Measurements from ENCODE around the gene STEAP3.
A peak's percentile ranks its signal among the peaks of the same experiment; 100 is the strongest.

The STEAP3 gene

DNA sequence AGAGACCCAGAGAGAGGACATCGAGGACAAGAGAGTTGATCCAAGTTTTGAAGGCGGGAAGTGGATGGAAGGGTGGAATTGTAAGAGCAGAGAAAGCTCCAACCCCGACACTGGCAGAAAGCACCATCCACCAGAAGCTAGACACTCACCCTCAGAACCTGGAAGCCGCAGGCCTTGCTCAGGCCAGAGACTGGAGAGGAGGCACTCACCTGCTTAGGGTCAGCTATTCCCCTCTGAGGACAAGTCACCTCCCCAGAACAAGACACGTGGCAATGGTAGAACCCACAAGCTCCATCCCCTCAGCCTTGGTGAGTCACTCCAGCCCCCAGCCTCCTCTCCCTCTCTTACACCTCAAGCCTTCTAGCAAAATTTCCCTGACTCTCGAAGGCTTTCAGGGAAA, 64.9 kb downstream of the STEAP3 start:
- Histone ChIP-seq H3K9ac (ENCODE audit: low read length in 2 of 2) (peak overlapping the region in 1 of 2 donors; percentile 47), H3K9me3 (ENCODE audit: control insufficient read depth in 2 of 2, low read length in 2 of 2) (no peaks in the 10 kb centered on the region), H3K36me3 (ENCODE audit: control insufficient read depth in 2 of 2, insufficient read depth in 2 of 2, low read length in 2 of 2) (peaks cover 0 to 5% of the 10 kb centered on the region in 2 donors), H3K4me1 (ENCODE audit: control insufficient read depth, insufficient read depth, low read length) (peaks cover 18% of the 10 kb centered on the region), H3K4me3 (ENCODE audit: low read length in 2 of 2) (no peak overlapping the region), H3K27ac (ENCODE audit: low read length) (peak overlapping the region; percentile 80), H3K27me3 (ENCODE audit: control insufficient read depth in 1 of 2, insufficient read depth in 2 of 2, low read length in 2 of 2) (no peaks in the 10 kb centered on the region)

GRCh38 chr2:119289093-119289492, 65.5 kb downstream of the STEAP3 start:
- Histone ChIP-seq H3K4me1 (ENCODE audit: control insufficient read depth, insufficient read depth, low read length) (peaks cover 18% of the 10 kb centered on the region), H3K27me3 (ENCODE audit: control insufficient read depth in 1 of 2, insufficient read depth in 2 of 2, low read length in 2 of 2) (no peaks in the 10 kb centered on the region), H3K9me3 (ENCODE audit: control insufficient read depth in 2 of 2, low read length in 2 of 2) (no peaks in the 10 kb centered on the region), H3K9ac (ENCODE audit: low read length in 2 of 2) (peak overlapping the region in 1 of 2 donors; percentile 47), H3K4me3 (ENCODE audit: low read length in 2 of 2) (no peak overlapping the region), H3K36me3 (ENCODE audit: control insufficient read depth in 2 of 2, insufficient read depth in 2 of 2, low read length in 2 of 2) (peaks cover 0 to 6% of the 10 kb centered on the region in 2 donors), H3K27ac (ENCODE audit: low read length) (peak overlapping the region; percentile 80)

DNA sequence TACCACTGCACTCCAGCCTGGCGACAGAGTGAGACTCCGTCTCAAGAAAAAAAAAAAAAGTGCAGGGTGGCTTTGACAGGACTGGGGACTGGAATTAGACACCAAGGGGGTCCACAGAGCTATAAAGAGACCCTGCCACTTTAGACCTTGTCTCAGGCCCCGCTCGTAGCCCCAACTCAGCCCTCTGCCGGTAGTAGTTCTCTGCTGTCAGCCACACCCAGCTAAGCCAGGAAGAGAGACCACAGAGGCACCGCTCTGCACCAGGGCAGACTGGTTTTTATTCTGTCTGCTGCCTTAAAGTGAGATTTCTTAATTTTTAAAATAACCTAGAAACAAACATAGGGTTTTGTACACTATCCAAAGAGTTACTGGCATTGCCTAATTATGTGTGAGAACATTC, 66.0 kb downstream of the STEAP3 start:
- H3K27ac ChIP-seq (ENCODE audit: low read length): no peak overlapping the region
- H3K4me3 ChIP-seq (ENCODE audit: low read length in 2 of 2): no peak overlapping the region
- H3K9me3 ChIP-seq (ENCODE audit: control insufficient read depth in 2 of 2, low read length in 2 of 2): no peaks in the 10 kb centered on the region
- H3K9ac ChIP-seq (ENCODE audit: low read length in 2 of 2): no peak overlapping the region
- peaks cover 0 to 7% of the 10 kb centered on the region in 2 donors for H3K36me3 ChIP-seq (ENCODE audit: control insufficient read depth in 2 of 2, insufficient read depth in 2 of 2, low read length in 2 of 2)
- H3K27me3 ChIP-seq (ENCODE audit: control insufficient read depth in 1 of 2, insufficient read depth in 2 of 2, low read length in 2 of 2): no peaks in the 10 kb centered on the region
- H3K4me1 ChIP-seq (ENCODE audit: control insufficient read depth, insufficient read depth, low read length): peaks cover 18% of the 10 kb centered on the region

GRCh38 chr2:119290859-119291587, 67.4 kb downstream of the STEAP3 start:
- no peak overlapping the region for H3K9ac ChIP-seq (ENCODE audit: low read length in 2 of 2)
- H3K4me1 ChIP-seq (ENCODE audit: control insufficient read depth, insufficient read depth, low read length): peaks cover 18% of the 10 kb centered on the region
- H3K27ac ChIP-seq (ENCODE audit: low read length): peak overlapping the region; percentile 11
- no peaks in the 10 kb centered on the region for H3K27me3 ChIP-seq (ENCODE audit: control insufficient read depth in 1 of 2, insufficient read depth in 2 of 2, low read length in 2 of 2)
- H3K9me3 ChIP-seq (ENCODE audit: control insufficient read depth in 2 of 2, low read length in 2 of 2): no peaks in the 10 kb centered on the region
- peaks cover 0 to 7% of the 10 kb centered on the region in 2 donors for H3K36me3 ChIP-seq (ENCODE audit: control insufficient read depth in 2 of 2, insufficient read depth in 2 of 2, low read length in 2 of 2)
- no peak overlapping the region for H3K4me3 ChIP-seq (ENCODE audit: low read length in 2 of 2)

GRCh38 chr2:119291588-119292167, 68.0 kb downstream of the STEAP3 start:
- Histone ChIP-seq H3K36me3 (ENCODE audit: control insufficient read depth in 2 of 2, insufficient read depth in 2 of 2, low read length in 2 of 2) (peaks cover 0 to 2% of the 10 kb centered on the region in 2 donors), H3K4me1 (ENCODE audit: control insufficient read depth, insufficient read depth, low read length) (peaks cover 18% of the 10 kb centered on the region), H3K9ac (ENCODE audit: low read length in 2 of 2) (no peak overlapping the region)

GRCh38 chr2:119292226-119292625, 68.6 kb downstream of the STEAP3 start:
- H3K36me3 ChIP-seq (ENCODE audit: control insufficient read depth in 2 of 2, insufficient read depth in 2 of 2, low read length in 2 of 2): peaks cover 0 to 2% of the 10 kb centered on the region in 2 donors
- H3K27ac ChIP-seq (ENCODE audit: low read length): peak overlapping the region; percentile 37
- H3K9me3 ChIP-seq (ENCODE audit: control insufficient read depth in 2 of 2, low read length in 2 of 2): no peaks in the 10 kb centered on the region
- H3K27me3 ChIP-seq (ENCODE audit: control insufficient read depth in 1 of 2, insufficient read depth in 2 of 2, low read length in 2 of 2): no peaks in the 10 kb centered on the region
- H3K4me1 ChIP-seq (ENCODE audit: control insufficient read depth, insufficient read depth, low read length): peaks cover 18% of the 10 kb centered on the region
- no peak overlapping the region for H3K4me3 ChIP-seq (ENCODE audit: low read length in 2 of 2)
- peak overlapping the region in 1 of 2 donors; percentile 14 for H3K9ac ChIP-seq (ENCODE audit: low read length in 2 of 2)

More at GRCh38 chr2:119291588-119292167, 68.0 kb downstream of the STEAP3 start:
- Histone ChIP-seq H3K9me3 (ENCODE audit: control insufficient read depth in 2 of 2, low read length in 2 of 2) (no peaks in the 10 kb centered on the region), H3K27ac (ENCODE audit: low read length) (peak overlapping the region; percentile 37), H3K27me3 (ENCODE audit: control insufficient read depth in 1 of 2, insufficient read depth in 2 of 2, low read length in 2 of 2) (no peaks in the 10 kb centered on the region), H3K4me3 (ENCODE audit: low read length in 2 of 2) (no peak overlapping the region)

- H3K4me1 ChIP-seq (ENCODE audit: control insufficient read depth, insufficient read depth, low read length): peaks cover 18% of the 10 kb centered on the region
- H3K9me3 ChIP-seq (ENCODE audit: control insufficient read depth in 2 of 2, low read length in 2 of 2): no peaks in the 10 kb centered on the region
- H3K9ac ChIP-seq (ENCODE audit: low read length in 2 of 2): no peak overlapping the region
- no peak overlapping the region for H3K4me3 ChIP-seq (ENCODE audit: low read length in 2 of 2)
- no peaks in the 10 kb centered on the region for H3K27me3 ChIP-seq (ENCODE audit: control insufficient read depth in 1 of 2, insufficient read depth in 2 of 2, low read length in 2 of 2)
- H3K36me3 ChIP-seq (ENCODE audit: control insufficient read depth in 2 of 2, insufficient read depth in 2 of 2, low read length in 2 of 2): peaks cover 0 to 2% of the 10 kb centered on the region in 2 donors
- H3K27ac ChIP-seq (ENCODE audit: low read length): no peak overlapping the region
Measured at GRCh38 chr2:119293254-119293653, 69.6 kb downstream of the STEAP3 start.

DNA sequence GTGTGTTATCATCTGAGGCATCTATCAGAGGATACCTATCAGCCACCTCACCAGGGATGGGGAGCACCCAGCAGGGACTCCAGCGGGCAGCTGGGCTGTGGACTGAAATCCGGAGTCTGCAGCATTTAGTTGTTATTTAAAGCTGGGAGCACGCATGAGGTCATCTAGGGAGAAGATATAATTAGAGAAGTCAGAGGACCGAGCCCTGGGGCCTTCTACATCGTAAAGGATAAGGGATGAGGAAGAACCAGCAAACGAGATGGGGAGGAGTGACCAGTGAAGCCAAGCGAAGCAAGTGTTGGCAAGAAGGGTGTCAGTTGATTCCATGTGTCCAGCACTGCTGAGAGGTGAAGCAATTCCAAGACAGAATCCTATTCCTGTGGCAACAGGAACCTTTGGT, 70.3 kb downstream of the STEAP3 start:
- peaks cover 0 to 2% of the 10 kb centered on the region in 2 donors for H3K36me3 ChIP-seq (ENCODE audit: control insufficient read depth in 2 of 2, insufficient read depth in 2 of 2, low read length in 2 of 2)
- H3K9me3 ChIP-seq (ENCODE audit: control insufficient read depth in 2 of 2, low read length in 2 of 2): no peaks in the 10 kb centered on the region
- H3K27ac ChIP-seq (ENCODE audit: low read length): no peak overlapping the region
- no peaks in the 10 kb centered on the region for H3K27me3 ChIP-seq (ENCODE audit: control insufficient read depth in 1 of 2, insufficient read depth in 2 of 2, low read length in 2 of 2)
- H3K9ac ChIP-seq (ENCODE audit: low read length in 2 of 2): no peak overlapping the region
- H3K4me1 ChIP-seq (ENCODE audit: control insufficient read depth, insufficient read depth, low read length): peaks cover 14% of the 10 kb centered on the region
- H3K4me3 ChIP-seq (ENCODE audit: low read length in 2 of 2): no peak overlapping the region

- Histone ChIP-seq H3K9me3 (ENCODE audit: control insufficient read depth in 2 of 2, low read length in 2 of 2) (no peaks in the 10 kb centered on the region), H3K9ac (ENCODE audit: low read length in 2 of 2) (no peak overlapping the region), H3K4me1 (ENCODE audit: control insufficient read depth, insufficient read depth, low read length) (peaks cover 13% of the 10 kb centered on the region), H3K36me3 (ENCODE audit: control insufficient read depth in 2 of 2, insufficient read depth in 2 of 2, low read length in 2 of 2) (peaks cover 0 to 2% of the 10 kb centered on the region in 2 donors), H3K4me3 (ENCODE audit: low read length in 2 of 2) (no peak overlapping the region), H3K27me3 (ENCODE audit: control insufficient read depth in 1 of 2, insufficient read depth in 2 of 2, low read length in 2 of 2) (no peaks in the 10 kb centered on the region), H3K27ac (ENCODE audit: low read length) (no peak overlapping the region)
Measured at GRCh38 chr2:119294671-119295070, 71.0 kb downstream of the STEAP3 start.

- H3K9me3 ChIP-seq (ENCODE audit: control insufficient read depth in 2 of 2, low read length in 2 of 2): no peaks in the 10 kb centered on the region
- H3K27me3 ChIP-seq (ENCODE audit: control insufficient read depth in 1 of 2, insufficient read depth in 2 of 2, low read length in 2 of 2): no peaks in the 10 kb centered on the region
- no peak overlapping the region for H3K9ac ChIP-seq (ENCODE audit: low read length in 2 of 2)
- peaks cover 0 to 2% of the 10 kb centered on the region in 2 donors for H3K36me3 ChIP-seq (ENCODE audit: control insufficient read depth in 2 of 2, insufficient read depth in 2 of 2, low read length in 2 of 2)
- peaks cover 12% of the 10 kb centered on the region for H3K4me1 ChIP-seq (ENCODE audit: control insufficient read depth, insufficient read depth, low read length)
- no peak overlapping the region for H3K4me3 ChIP-seq (ENCODE audit: low read length in 2 of 2)
- H3K27ac ChIP-seq (ENCODE audit: low read length): no peak overlapping the region
Measured at GRCh38 chr2:119295688-119296375, 72.2 kb downstream of the STEAP3 start.

All from stomach smooth muscle (tissue), 2 donors.